Body of pancreas (tissue), 4 donors: ENCODE data around the gene SCN3A.

Source experiments
- POLR2A ChIP-seq, 3 donors: fragments of 450-650 bp; IDR thresholded peaks; one replicate each; pipeline ENCODE4 v1.6.1; 2016; ENCODE audit warnings: antibody characterized with exemption in 3 of 3, mild to moderate bottlenecking in 2 of 3
- TF ChIP-seq, protein P1 (sequence below), 7 experiments: fragments of 450-650 bp in 4 of 7; fragments of 200-600 bp in 3 of 7; sonication (generic) in 3 of 7; IDR thresholded peaks; one replicate each; pipeline ENCODE4 v1.5.1; 2016 to 2019; ENCODE audit warnings: antibody characterized with exemption in 7 of 7

DNA sequence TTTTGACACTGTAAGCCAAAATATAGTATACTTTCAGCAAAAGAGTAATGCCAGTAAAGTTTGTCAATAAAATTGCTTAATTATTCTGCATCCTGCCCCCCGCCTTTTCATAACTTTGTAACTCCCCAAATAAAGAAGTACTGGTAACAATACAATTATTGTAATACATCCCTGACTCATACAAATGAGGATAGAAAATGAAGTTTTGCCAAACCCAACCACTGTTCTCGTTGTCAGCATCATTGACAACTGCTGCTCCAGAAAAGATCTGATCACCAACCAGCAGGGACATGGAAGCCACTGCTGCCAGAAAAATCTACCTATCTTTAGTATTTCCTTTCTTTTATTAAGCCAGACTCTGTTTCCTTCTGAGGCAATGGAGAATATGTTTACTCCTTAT lies 27.1 kb downstream of the SCN3A start:
- TF ChIP-seq, protein P1, sequence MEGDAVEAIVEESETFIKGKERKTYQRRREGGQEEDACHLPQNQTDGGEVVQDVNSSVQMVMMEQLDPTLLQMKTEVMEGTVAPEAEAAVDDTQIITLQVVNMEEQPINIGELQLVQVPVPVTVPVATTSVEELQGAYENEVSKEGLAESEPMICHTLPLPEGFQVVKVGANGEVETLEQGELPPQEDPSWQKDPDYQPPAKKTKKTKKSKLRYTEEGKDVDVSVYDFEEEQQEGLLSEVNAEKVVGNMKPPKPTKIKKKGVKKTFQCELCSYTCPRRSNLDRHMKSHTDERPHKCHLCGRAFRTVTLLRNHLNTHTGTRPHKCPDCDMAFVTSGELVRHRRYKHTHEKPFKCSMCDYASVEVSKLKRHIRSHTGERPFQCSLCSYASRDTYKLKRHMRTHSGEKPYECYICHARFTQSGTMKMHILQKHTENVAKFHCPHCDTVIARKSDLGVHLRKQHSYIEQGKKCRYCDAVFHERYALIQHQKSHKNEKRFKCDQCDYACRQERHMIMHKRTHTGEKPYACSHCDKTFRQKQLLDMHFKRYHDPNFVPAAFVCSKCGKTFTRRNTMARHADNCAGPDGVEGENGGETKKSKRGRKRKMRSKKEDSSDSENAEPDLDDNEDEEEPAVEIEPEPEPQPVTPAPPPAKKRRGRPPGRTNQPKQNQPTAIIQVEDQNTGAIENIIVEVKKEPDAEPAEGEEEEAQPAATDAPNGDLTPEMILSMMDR (IDR thresholded peaks at IDR 0.05): no peak
- no peak for TF ChIP-seq POLR2A (IDR thresholded peaks at IDR 0.05)
